AG10803 (cell line): ENCODE results near the gene SLC26A8.

Source experiments
- DNase-seq: peaks from one replicate; pipeline ENCODE4 v3.0.0; 2010; ENCODE audit warnings: low read depth
- H3K4me3 ChIP-seq: 2 replicates; pipeline ENCODE4 v1.5.1; 2011; ENCODE audit warnings: mild to moderate bottlenecking, low read length, control low read depth
- TF ChIP-seq, protein P1 (sequence below): conservative IDR thresholded peaks from 2 replicates; pipeline ENCODE4 v1.5.1; 2011; ENCODE audit warnings: mild to moderate bottlenecking, low read length, control low read depth, inconsistent platforms

SLC26A8 gene

GRCh38 chr6:35894776-35895175 is 129.7 kb downstream of the SLC26A8 start:
- no peak overlapping the region for H3K4me3 ChIP-seq
- no peak for DNase-seq
- TF ChIP-seq, protein P1, sequence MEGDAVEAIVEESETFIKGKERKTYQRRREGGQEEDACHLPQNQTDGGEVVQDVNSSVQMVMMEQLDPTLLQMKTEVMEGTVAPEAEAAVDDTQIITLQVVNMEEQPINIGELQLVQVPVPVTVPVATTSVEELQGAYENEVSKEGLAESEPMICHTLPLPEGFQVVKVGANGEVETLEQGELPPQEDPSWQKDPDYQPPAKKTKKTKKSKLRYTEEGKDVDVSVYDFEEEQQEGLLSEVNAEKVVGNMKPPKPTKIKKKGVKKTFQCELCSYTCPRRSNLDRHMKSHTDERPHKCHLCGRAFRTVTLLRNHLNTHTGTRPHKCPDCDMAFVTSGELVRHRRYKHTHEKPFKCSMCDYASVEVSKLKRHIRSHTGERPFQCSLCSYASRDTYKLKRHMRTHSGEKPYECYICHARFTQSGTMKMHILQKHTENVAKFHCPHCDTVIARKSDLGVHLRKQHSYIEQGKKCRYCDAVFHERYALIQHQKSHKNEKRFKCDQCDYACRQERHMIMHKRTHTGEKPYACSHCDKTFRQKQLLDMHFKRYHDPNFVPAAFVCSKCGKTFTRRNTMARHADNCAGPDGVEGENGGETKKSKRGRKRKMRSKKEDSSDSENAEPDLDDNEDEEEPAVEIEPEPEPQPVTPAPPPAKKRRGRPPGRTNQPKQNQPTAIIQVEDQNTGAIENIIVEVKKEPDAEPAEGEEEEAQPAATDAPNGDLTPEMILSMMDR: no peak
